ENCODE data around the gene LYRM9.

- TF ChIP-seq CTCF (IDR thresholded peaks at IDR 0.05) (peak; percentile 62 to 88 (median 70)), POLR2A (IDR thresholded peaks at IDR 0.05) (no peak), POLR2AphosphoS5 (IDR thresholded peaks at IDR 0.05) (peak in 3 of 4 donors; percentile 52 to 85 (median 75))
Observed at GRCh38 chr17:27892866-27893769, at the start of gene LYRM9.

Measured in sigmoid colon (tissue), 4 donors.